Renal pelvis (tissue), 4 donors: ENCODE results near the gene SLC25A22. TPM values are rescaled to one million over a fixed set of nuclear protein-coding genes. Genes with fewer than 3 reads are reported as not detected.

Source experiments
- DNase-seq: peaks from one replicate; pipeline ENCODE4 v3.0.0-alpha.2; 2013
- polyA plus RNA-seq, 3 donors: library from polyadenylated mRNA; unstranded; fragments of 120-200 nt; gene quantifications; one replicate each; pipeline ENCODE4 v1.2.1, GENCODE V29; 2013; ENCODE audit not compliant: insufficient read length in 3 of 3

The SLC25A22 gene
- polyA plus RNA-seq, 3 donors, result 16.0 to 20.9 (median 20.6) TPM

DNA sequence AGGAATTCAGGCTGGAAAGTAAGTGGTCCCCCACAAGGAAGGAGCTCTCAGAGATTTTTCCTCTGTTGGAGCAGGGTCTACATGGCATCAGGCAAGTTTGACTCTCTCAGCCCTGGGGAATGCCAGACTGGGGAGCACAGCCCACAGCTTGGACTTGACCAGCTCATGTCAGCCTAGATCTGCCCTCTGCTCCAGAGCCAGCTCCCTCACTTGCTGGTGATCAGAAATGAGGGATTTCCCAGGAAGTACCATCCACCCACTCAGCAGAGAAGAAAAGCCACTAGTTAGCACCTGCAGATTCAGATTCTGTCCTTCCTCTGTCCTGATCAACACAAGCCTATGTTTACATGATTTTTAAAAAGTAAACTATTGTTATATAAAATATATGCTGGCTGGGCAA is 37.8 kb downstream of the SLC25A22 start:
- no peak for DNase-seq

- DNase-seq, result no peak
These were observed 48.4 kb downstream of the SLC25A22 start for GRCh38 chr11:749731-750130.

GRCh38 chr11:748007-748359 is 50.1 kb downstream of the SLC25A22 start:
- no peak for DNase-seq

DNA sequence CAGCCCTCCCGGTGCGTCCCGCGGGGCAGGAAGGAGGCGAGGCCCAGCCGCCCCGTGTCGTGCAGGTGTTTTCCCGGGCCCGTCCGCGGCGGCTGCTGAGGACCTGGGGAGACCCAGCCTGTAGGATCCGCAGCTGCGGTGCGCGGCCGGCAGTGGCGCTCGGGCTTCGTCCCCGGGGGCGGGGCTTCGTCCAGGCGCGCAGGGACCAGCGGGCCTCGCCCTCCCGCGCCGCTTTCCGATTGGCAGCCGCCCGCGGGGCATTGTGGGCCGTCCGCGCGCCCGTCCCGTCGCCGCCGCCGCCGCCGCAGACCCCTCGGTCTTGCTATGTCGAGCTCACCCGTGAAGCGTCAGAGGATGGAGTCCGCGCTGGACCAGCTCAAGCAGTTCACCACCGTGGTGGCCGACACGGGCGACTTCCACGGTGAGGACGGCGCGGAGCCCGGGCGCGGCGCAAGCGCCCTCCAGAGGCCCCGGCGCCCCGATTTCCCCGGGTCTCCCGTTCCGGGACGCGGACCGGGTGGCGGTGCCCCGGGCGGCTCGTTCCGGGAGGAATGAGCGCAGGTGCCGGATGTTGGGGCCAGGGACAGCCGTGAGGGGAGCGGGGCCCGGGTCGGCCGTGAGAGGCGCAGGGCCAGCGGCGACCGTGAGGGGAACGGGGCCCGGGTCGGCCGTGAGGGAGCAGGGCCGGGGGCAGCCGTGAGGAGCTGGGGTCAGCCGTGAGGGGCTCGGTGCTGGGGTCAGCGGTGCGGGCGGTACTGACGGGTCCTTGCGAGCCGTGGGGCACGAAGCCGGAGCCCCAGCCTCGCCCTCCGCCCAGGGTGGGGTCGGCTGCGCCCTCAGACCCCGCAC is 50.7 kb downstream of the SLC25A22 start, which contains the start of gene TALDO1:
Gene TALDO1 (plus strand): TSS at position 307 of the 849 bp plus-strand sequence. CDS start 18 bp downstream, at position 325.
- DNase-seq, result peak; percentile 90

DNA sequence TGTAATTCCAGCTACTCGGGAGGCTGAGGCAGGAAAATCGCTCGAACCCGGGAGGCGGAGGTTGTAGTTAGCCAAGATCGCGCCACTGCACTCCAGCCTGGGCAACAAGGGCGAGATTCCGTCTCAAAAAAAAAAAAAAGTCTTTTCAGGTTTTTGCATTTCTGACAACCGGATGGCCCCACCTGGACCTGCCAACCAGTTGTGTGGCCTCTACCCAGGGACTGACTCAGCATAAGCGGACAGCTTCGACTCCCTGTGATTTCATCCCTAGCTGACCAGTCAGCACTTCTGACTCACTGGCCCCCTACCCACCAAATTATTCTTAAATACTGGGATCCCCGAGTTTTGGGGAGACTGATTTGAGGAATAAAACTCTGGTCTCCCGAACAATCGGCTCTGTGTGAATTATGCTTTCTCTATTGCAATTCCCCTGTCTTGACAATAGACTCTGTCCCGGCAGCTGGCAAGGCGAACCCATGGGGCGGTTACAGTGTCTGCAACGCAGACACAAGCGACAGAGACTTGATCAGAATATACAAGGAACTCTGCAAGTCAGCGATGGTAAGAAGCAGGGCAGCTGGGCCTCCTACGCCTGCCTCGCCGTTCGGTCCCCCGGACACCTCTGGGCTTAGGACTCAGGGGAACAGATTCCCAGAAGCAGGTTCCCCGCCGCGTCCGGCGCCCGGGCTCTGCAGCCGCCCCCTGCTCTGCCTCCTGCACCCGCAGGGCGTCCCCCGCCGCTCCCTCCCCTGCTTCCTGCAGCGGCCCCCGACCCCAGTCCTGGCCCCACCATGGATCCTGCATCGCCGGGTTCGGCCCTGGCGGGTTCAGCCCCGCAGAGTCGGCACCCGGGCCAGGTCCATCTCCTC is 51.6 kb downstream of the SLC25A22 start:
- no peak for DNase-seq

DNA sequence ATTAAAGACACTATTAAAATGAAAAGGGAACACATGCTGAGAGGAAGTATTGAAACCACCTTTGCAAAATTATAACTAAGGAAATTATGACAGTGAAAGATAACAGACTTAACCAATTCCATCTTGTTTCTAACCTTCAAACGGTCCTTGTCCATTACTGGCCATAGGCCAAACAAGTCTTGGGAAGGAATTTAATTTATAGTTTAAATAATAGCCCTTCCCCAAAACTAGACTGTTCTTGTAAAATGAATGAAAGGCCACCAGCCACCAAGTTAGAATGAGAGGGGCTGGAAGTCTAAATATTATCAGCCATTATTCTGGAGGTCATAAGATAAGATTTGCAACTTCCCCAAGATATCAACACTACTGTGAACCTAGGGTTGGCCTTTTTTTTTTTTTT is 52.7 kb downstream of the SLC25A22 start:
- DNase-seq, result no peak

GRCh38 chr11:742571-743201 is 55.4 kb downstream of the SLC25A22 start:
- no peak for DNase-seq

DNA sequence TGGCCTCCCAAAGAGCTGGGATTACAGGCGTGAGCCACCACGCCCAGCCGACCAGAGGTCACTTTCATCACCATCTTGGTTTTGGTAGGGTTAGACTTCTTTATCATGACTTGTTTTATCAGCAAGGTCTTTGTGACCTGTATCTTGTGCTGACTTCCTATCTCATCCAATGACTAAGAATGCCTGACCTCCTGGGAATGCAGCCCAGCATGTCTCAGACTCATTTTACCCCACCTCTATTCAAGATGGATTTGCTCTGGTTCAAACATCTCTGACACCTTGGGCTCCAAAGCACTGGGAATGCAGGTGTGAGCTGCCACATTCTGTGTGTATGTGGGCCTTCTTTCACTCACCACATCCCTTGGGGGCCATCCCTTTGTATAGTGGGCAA is 55.9 kb downstream of the SLC25A22 start:
- DNase-seq, result no peak

Other genes with a start within 250 kb of the SLC25A22 start
- gene LMNTD2, start 237.5 kb downstream of the SLC25A22 start, polyA plus RNA-seq, result 1 to 10 TPM; 4.2 to 4.9 (median 4.6) TPM
- 10 to 100 TPM; 58.0 to 66.3 (median 64.5) TPM for gene RASSF7, start 237.3 kb downstream of the SLC25A22 start, polyA plus RNA-seq
- gene PHRF1, start 221.8 kb downstream of the SLC25A22 start, polyA plus RNA-seq, result 10 to 100 TPM; 26.8 to 30.4 (median 28.3) TPM
- gene IRF7, start 182.3 kb downstream of the SLC25A22 start, polyA plus RNA-seq, result 10 to 100 TPM; 11.0 to 11.7 (median 11.2) TPM
- 10 to 100 TPM; 42.6 to 56.2 (median 47.7) TPM for gene CDHR5, start 173.3 kb downstream of the SLC25A22 start, polyA plus RNA-seq
- gene SCT, start 171.1 kb downstream of the SLC25A22 start, polyA plus RNA-seq, result 1 to 10 TPM in 2 of 3 donors, under 1 TPM in 1; 0.87 to 2.3 (median 2.3) TPM
- 1 to 10 TPM; 3.8 to 5.4 (median 4.2) TPM for gene DRD4, start 161.0 kb downstream of the SLC25A22 start, polyA plus RNA-seq
- 10 to 100 TPM; 55.3 to 61.9 (median 55.6) TPM for gene DEAF1, start 103.1 kb downstream of the SLC25A22 start, polyA plus RNA-seq
- 10 to 100 TPM; 41.9 to 62.1 (median 59.9) TPM for gene TMEM80, start 102.5 kb downstream of the SLC25A22 start, polyA plus RNA-seq
- gene EPS8L2, start 92.0 kb downstream of the SLC25A22 start, polyA plus RNA-seq, result 100 to 1,000 TPM; 128 to 189 (median 150) TPM
- gene TALDO1, start 50.8 kb downstream of the SLC25A22 start, polyA plus RNA-seq, result 100 to 1,000 TPM; 129 to 137 (median 130) TPM
- gene GATD1, start 20.8 kb downstream of the SLC25A22 start, polyA plus RNA-seq, result 100 to 1,000 TPM in 1 of 3 donors, 10 to 100 TPM in 2; 85.0 to 111 (median 90.3) TPM
- 1 to 10 TPM in 1 of 3 donors, under 1 TPM in 2; 0.64 to 1.3 (median 0.83) TPM for gene CEND1, start 8.2 kb downstream of the SLC25A22 start, polyA plus RNA-seq
- 10 to 100 TPM; 11.8 to 14.4 (median 13.0) TPM for gene PIDD1, start 7.0 kb upstream of the SLC25A22 start, polyA plus RNA-seq
- 1,000 to 10,000 TPM; 1,087 to 1,248 (median 1,229) TPM for gene RPLP2, start 11.7 kb upstream of the SLC25A22 start, polyA plus RNA-seq
- gene PNPLA2, start 20.6 kb upstream of the SLC25A22 start, polyA plus RNA-seq, result 10 to 100 TPM; 66.0 to 79.1 (median 74.7) TPM
- gene CRACR2B, start 29.6 kb upstream of the SLC25A22 start, polyA plus RNA-seq, result 10 to 100 TPM; 16.7 to 21.7 (median 20.0) TPM
- gene CD151, start 34.7 kb upstream of the SLC25A22 start, polyA plus RNA-seq, result 100 to 1,000 TPM; 207 to 225 (median 220) TPM
- 100 to 1,000 TPM; 106 to 132 (median 125) TPM for gene POLR2L, start 44.2 kb upstream of the SLC25A22 start, polyA plus RNA-seq
- 10 to 100 TPM; 76.0 to 92.3 (median 85.2) TPM for gene TSPAN4, start 44.6 kb upstream of the SLC25A22 start, polyA plus RNA-seq
- 100 to 1,000 TPM; 113 to 125 (median 114) TPM for gene CHID1, start 112.5 kb upstream of the SLC25A22 start, polyA plus RNA-seq
- 100 to 1,000 TPM in 2 of 3 donors, 10 to 100 TPM in 1; 99.5 to 126 (median 117) TPM for gene AP2A2, start 127.6 kb upstream of the SLC25A22 start, polyA plus RNA-seq
- 10 to 100 TPM; 25.6 to 35.8 (median 26.2) TPM for gene MUC6, start 238.4 kb upstream of the SLC25A22 start, polyA plus RNA-seq